ENCODE measurements around the gene C13orf46.

DNA sequence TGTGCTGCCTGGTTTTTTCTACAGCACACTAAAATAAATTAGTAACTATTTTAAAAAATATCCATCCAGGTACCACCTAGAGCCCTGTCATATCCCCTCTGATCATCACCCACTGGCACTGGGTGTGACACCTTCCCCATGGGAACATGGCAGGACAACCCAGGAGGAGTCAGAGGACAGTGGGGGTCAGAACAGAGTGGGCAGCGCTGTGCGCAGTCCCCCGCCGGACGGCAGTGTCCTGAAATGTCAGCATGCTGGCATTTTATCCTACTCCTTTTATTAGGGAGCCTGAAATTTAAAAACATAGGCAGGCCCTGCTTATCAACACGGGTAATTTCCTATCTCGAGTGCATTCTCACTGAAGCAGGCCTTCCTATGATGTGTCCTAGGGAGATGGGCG, 67.9 kb downstream of the C13orf46 start:
- TF ChIP-seq GABPA (IDR thresholded peaks at IDR 0.05; ENCODE audit: low read depth) (no peak), POLR2AphosphoS5 (IDR thresholded peaks at IDR 0.05; ENCODE audit: low read depth) (no peak)
- TF ChIP-seq, protein P1, sequence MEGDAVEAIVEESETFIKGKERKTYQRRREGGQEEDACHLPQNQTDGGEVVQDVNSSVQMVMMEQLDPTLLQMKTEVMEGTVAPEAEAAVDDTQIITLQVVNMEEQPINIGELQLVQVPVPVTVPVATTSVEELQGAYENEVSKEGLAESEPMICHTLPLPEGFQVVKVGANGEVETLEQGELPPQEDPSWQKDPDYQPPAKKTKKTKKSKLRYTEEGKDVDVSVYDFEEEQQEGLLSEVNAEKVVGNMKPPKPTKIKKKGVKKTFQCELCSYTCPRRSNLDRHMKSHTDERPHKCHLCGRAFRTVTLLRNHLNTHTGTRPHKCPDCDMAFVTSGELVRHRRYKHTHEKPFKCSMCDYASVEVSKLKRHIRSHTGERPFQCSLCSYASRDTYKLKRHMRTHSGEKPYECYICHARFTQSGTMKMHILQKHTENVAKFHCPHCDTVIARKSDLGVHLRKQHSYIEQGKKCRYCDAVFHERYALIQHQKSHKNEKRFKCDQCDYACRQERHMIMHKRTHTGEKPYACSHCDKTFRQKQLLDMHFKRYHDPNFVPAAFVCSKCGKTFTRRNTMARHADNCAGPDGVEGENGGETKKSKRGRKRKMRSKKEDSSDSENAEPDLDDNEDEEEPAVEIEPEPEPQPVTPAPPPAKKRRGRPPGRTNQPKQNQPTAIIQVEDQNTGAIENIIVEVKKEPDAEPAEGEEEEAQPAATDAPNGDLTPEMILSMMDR (IDR thresholded peaks at IDR 0.05; ENCODE audit: insufficient read depth, low read length): no peak
- TF ChIP-seq, protein P2, sequence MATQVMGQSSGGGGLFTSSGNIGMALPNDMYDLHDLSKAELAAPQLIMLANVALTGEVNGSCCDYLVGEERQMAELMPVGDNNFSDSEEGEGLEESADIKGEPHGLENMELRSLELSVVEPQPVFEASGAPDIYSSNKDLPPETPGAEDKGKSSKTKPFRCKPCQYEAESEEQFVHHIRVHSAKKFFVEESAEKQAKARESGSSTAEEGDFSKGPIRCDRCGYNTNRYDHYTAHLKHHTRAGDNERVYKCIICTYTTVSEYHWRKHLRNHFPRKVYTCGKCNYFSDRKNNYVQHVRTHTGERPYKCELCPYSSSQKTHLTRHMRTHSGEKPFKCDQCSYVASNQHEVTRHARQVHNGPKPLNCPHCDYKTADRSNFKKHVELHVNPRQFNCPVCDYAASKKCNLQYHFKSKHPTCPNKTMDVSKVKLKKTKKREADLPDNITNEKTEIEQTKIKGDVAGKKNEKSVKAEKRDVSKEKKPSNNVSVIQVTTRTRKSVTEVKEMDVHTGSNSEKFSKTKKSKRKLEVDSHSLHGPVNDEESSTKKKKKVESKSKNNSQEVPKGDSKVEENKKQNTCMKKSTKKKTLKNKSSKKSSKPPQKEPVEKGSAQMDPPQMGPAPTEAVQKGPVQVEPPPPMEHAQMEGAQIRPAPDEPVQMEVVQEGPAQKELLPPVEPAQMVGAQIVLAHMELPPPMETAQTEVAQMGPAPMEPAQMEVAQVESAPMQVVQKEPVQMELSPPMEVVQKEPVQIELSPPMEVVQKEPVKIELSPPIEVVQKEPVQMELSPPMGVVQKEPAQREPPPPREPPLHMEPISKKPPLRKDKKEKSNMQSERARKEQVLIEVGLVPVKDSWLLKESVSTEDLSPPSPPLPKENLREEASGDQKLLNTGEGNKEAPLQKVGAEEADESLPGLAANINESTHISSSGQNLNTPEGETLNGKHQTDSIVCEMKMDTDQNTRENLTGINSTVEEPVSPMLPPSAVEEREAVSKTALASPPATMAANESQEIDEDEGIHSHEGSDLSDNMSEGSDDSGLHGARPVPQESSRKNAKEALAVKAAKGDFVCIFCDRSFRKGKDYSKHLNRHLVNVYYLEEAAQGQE (IDR thresholded peaks at IDR 0.05; ENCODE audit: insufficient replicate concordance, low read depth): no peak

All from HL-60 (cell line).